A549 (cell line): ENCODE results near the gene FBXO5. TPM values are rescaled to one million over a fixed set of nuclear protein-coding genes. Genes with fewer than 3 reads are reported as not detected.
A peak's percentile ranks its signal among the peaks of the same experiment; 100 is the strongest.

ENCODE experiments used
- ATAC-seq, 2 experiments: fragments of 200-7000 bp in 1 of 2; fragments of >200 bp in 1 of 2; cut with Nextera tagmentation in 1 of 2; cut with Tn5 transposase in 1 of 2; 3 replicates each; pipeline versions ENCODE4 v1.8.0 to v1.9.1; 2018 to 2020; ENCODE audit warnings: mild to moderate bottlenecking in 1 of 2, moderate library complexity in 1 of 2
- CTCF ChIA-PET: fragments of 300-600 bp; sonication (Branson Sonifier 250); formaldehyde crosslinking; extraction: SDS; loops from one replicate; lab custom pipeline; 2021; ENCODE audit warnings: antibody characterized with exemption, inconsistent platforms; lab: Yijun Ruan, JAX
- POLR2A ChIA-PET: fragments of 350-600 bp; formaldehyde crosslinking; extraction: SDS; loops from one replicate; lab custom pipeline; 2021; ENCODE audit warnings: antibody characterized with exemption, inconsistent platforms; lab: Yijun Ruan, JAX
- DNase-seq, 2 experiments: peaks; one replicate each; pipeline versions ENCODE4 v3.0.0 to v3.0.0-alpha.2; 2011 to 2016; ENCODE audit warnings: low read depth in 1 of 2, low spot score in 1 of 2
- FAIRE-seq: peaks from 2 replicates; lab custom pipeline; 2011; peaks lifted over from hg19 to GRCh38; lab: Jason Lieb, UNC
- H3K27ac ChIP-seq, 2 experiments: fragments of >200 bp; sonication (Bioruptor Twin); formaldehyde crosslinking; 3 replicates each; pipeline ENCODE4 v1.5.1; 2016 to 2017
- H3K4me1 ChIP-seq: fragments of >200 bp; sonication (Bioruptor Twin); formaldehyde crosslinking; 3 replicates; pipeline ENCODE4 v1.6.1; 2016
- H3K4me2 ChIP-seq: fragments of >200 bp; sonication (Bioruptor Twin); formaldehyde crosslinking; 3 replicates; pipeline ENCODE4 v1.6.1; 2016
- H3K4me3 ChIP-seq: fragments of >200 bp; sonication (Bioruptor Twin); formaldehyde crosslinking; 3 replicates; pipeline ENCODE4 v1.5.1; 2016
- H3K9me3 ChIP-seq: fragments of >200 bp; sonication (Bioruptor Twin); formaldehyde crosslinking; 3 replicates; pipeline ENCODE4 v1.6.1; 2016
- CBX2 ChIP-seq: fragments of 200-600 bp; sonication (generic); IDR thresholded peaks from 2 replicates; pipeline ENCODE4 v1.6.1; 2016; ENCODE audit warnings: low read depth, mild to moderate bottlenecking, borderline replicate concordance
- CHD2 ChIP-seq: fragments of 150-350 bp; IDR thresholded peaks from 2 replicates; pipeline ENCODE4 v1.6.1; 2014; ENCODE audit warnings: low read length; ENCODE audit not compliant: partially characterized antibody
- EP300 ChIP-seq, 2 experiments: fragments of >200 bp; sonication (Bioruptor Twin); formaldehyde crosslinking; IDR thresholded peaks; 2 replicates in 1 of 2; 3 replicates in 1 of 2; pipeline ENCODE4 v1.6.1; 2016 to 2017
- ESRRA ChIP-seq: fragments of 150-350 bp; IDR thresholded peaks from 2 replicates; pipeline ENCODE4 v1.6.1; 2014; ENCODE audit warnings: mild to moderate bottlenecking, low read length, borderline replicate concordance
- FOSL2 ChIP-seq, 2 experiments: fragments of 450-650 bp in 1 of 2; fragments of >200 bp in 1 of 2; sonication (Bioruptor Twin) in 1 of 2; formaldehyde crosslinking; IDR thresholded peaks; 2 replicates each; pipeline versions ENCODE4 v1.5.0 to v1.6.1; 2016 to 2020; ENCODE audit warnings: mild to moderate bottlenecking in 1 of 2, moderate library complexity in 1 of 2
- HOXB13 ChIP-seq: fragments of 250-450 bp; sonication (Bioruptor Pico); IDR thresholded peaks from 2 replicates; pipeline ENCODE4 v1.5.0; 2020; ENCODE audit warnings: low read depth, mild to moderate bottlenecking, moderate library complexity
- JUN ChIP-seq, 2 experiments: fragments of >200 bp; sonication (Bioruptor Twin); formaldehyde crosslinking; IDR thresholded peaks; 2 replicates in 1 of 2; 3 replicates in 1 of 2; pipeline ENCODE4 v1.6.1; 2016 to 2017
- KDM5A ChIP-seq: fragments of 200-600 bp; sonication (generic); IDR thresholded peaks from 2 replicates; pipeline ENCODE4 v1.6.1; 2016; ENCODE audit warnings: antibody characterized with exemption, mild to moderate bottlenecking
- MAX ChIP-seq: IDR thresholded peaks from 2 replicates; pipeline ENCODE4 v1.6.1; 2012
- NR3C1 ChIP-seq: fragments of >200 bp; sonication (Bioruptor Twin); formaldehyde crosslinking; IDR thresholded peaks from 3 replicates; pipeline ENCODE4 v1.6.1; 2017
- PHF8 ChIP-seq: fragments of 200-600 bp; sonication (generic); IDR thresholded peaks from 2 replicates; pipeline ENCODE4 v1.6.1; 2016; ENCODE audit warnings: low read depth, mild to moderate bottlenecking, antibody characterized with exemption, moderate library complexity, borderline replicate concordance
- POLR2A ChIP-seq: IDR thresholded peaks from 2 replicates; pipeline ENCODE4 v1.6.1; 2012; ENCODE audit warnings: mild to moderate bottlenecking, low read length
- RARB ChIP-seq: fragments of 250-450 bp; sonication (Bioruptor Pico); IDR thresholded peaks from 2 replicates; pipeline ENCODE4 v1.8.0; 2021; ENCODE audit warnings: mild to moderate bottlenecking, moderate library complexity
- SMC3 ChIP-seq: fragments of >200 bp; sonication (Bioruptor Twin); formaldehyde crosslinking; IDR thresholded peaks from 3 replicates; pipeline ENCODE4 v1.6.1; 2018; ENCODE audit warnings: inconsistent platforms
- TP53 ChIP-seq: fragments of 250-450 bp; sonication (Bioruptor Pico); IDR thresholded peaks from 2 replicates; pipeline ENCODE4 v1.5.0; 2021; ENCODE audit warnings: mild to moderate bottlenecking, moderate library complexity
- WGBS: methylation state at CpG from one replicate; pipeline ENCODE4 v1.1.6; 2017; ENCODE audit errors: missing lambda C conversion rate; 5-methylcytosine and 5-hydroxymethylcytosine counted together
- polyA plus RNA-seq, 4 experiments: library from polyadenylated mRNA; depleted of rRNA in 3 of 4; stranded (reverse); fragments of >200 nt; fragmentation: RNase III in 1 of 4; extraction: RNeasy Plus Mini Kit Qiagen cat#74134 plus additional on column Dnase treatment in 1 of 4; gene quantifications; 2 replicates in 3 of 4; 3 replicates in 1 of 4; pipeline ENCODE4 v1.2.3, GENCODE V29; 2011 to 2017
- TF ChIP-seq, protein P1 (sequence below): fragments of 250-450 bp; sonication (Bioruptor Pico); IDR thresholded peaks from 2 replicates; pipeline ENCODE4 v1.5.0; 2021; ENCODE audit warnings: mild to moderate bottlenecking, moderate library complexity, borderline replicate concordance
- TF ChIP-seq, protein P2 (sequence below): fragments of >200 bp; sonication (Bioruptor Twin); formaldehyde crosslinking; IDR thresholded peaks from 3 replicates; pipeline ENCODE4 v1.6.1; 2016

The FBXO5 gene
- polyA plus RNA-seq, 2 of the 4 experiments (the other 2 are of a cell fraction) = 14.3 to 29.2 TPM

DNA sequence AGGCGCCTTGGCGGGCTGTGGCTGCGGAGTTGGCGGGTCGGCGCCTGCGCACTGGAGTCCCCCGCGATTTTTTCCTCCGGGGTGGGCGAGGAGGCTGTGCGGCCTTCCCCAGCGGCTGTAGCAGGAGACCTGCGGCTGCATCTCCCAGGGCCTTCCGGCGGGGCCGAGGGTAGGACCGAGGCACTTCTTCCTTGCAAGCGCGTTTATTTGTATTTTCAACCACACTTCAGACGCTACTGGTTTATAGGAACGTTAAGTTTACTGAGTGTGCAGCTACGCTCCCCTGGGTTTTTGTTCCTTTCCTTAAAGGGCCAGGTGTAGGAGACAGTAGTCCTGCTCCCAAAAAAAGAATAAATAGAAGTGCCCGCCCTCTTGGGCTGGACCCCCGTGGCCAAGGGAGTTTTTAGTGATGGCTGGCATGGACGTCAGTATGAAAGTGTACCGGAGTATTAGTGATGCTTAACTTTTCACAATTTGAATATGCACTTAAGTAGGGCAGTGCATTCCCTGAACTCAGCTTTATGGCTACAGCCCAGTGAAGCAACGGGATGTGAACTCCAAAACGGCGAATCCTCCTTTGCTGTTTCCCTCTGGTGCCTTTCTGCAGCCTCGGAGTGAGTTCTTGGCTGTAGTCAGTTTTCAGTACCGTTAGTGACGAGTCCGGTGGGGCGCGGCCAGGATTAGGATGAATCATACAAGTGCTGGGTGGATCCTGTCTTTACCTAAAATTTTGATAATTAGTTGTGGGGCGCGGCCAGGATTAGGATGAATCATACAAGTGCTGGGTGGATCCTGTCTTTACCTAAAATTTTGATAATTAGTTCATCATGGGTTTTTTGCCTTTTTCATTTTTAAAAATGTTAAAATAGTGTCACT is 1.0 kb upstream of the FBXO5 start:
- no peak for TF ChIP-seq RARB (CRISPR knock-in tag)
- TF ChIP-seq PHF8 = peak; percentile 68; the same call in 1 of the 2 replicates
- TF ChIP-seq, protein P1, sequence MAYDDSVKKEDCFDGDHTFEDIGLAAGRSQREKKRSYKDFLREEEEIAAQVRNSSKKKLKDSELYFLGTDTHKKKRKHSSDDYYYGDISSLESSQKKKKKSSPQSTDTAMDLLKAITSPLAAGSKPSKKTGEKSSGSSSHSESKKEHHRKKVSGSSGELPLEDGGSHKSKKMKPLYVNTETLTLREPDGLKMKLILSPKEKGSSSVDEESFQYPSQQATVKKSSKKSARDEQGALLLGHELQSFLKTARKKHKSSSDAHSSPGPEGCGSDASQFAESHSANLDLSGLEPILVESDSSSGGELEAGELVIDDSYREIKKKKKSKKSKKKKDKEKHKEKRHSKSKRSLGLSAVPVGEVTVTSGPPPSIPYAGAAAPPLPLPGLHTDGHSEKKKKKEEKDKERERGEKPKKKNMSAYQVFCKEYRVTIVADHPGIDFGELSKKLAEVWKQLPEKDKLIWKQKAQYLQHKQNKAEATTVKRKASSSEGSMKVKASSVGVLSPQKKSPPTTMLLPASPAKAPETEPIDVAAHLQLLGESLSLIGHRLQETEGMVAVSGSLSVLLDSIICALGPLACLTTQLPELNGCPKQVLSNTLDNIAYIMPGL (CRISPR knock-in tag) = no peak
- peak; percentile 51 for TF ChIP-seq POLR2A
- no peak for TF ChIP-seq ESRRA
- no peak for TF ChIP-seq FOSL2 (IDR thresholded peaks at IDR 0.05)
- TF ChIP-seq FOSL2 (CRISPR knock-in tag; IDR thresholded peaks at IDR 0.05) = peak; percentile 65
- TF ChIP-seq SMC3 = no peak
- TF ChIP-seq, protein P2, sequence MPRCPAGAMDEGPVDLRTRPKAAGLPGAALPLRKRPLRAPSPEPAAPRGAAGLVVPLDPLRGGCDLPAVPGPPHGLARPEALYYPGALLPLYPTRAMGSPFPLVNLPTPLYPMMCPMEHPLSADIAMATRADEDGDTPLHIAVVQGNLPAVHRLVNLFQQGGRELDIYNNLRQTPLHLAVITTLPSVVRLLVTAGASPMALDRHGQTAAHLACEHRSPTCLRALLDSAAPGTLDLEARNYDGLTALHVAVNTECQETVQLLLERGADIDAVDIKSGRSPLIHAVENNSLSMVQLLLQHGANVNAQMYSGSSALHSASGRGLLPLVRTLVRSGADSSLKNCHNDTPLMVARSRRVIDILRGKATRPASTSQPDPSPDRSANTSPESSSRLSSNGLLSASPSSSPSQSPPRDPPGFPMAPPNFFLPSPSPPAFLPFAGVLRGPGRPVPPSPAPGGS = peak; percentile 10; the same call in 1 of the 3 replicates
- TF ChIP-seq JUN (IDR thresholded peaks at IDR 0.05) = peak; percentile 6 to 19; a peak in 1 of 5 replicates
- TF ChIP-seq EP300 (IDR thresholded peaks at IDR 0.05) = no peak
- no peak for TF ChIP-seq TP53 (CRISPR knock-in tag)
- ATAC-seq = peak; percentile 59 to 65
- H3K4me3 ChIP-seq = peak overlapping the region; percentile 69
- H3K9me3 ChIP-seq = no peaks in the 10 kb centered on the region
- ChIA-PET CTCF (interaction anchor here (1.0 kb wide), 1 partner anchor 41 kb away, joined by 3 read pairs; no protein-coding TSS in a partner anchor), POLR2A (interaction anchor here (1.0 to 1.9 kb wide), 4 partner anchors 14 to 26 kb away, joined by 3 to 11 read pairs (median 10); partner anchors contain the start of gene MTRF1L)
- peak overlapping the region; percentile 91 to 96 for H3K27ac ChIP-seq
- H3K4me2 ChIP-seq = peak overlapping the region; percentile 96
- WGBS = under 1% methylated on average over 22 of the region's 38 CpGs
- FAIRE-seq = no peak
- peaks cover 30% of the 10 kb centered on the region for H3K4me1 ChIP-seq
- DNase-seq = peak; percentile 66 to 76

DNA sequence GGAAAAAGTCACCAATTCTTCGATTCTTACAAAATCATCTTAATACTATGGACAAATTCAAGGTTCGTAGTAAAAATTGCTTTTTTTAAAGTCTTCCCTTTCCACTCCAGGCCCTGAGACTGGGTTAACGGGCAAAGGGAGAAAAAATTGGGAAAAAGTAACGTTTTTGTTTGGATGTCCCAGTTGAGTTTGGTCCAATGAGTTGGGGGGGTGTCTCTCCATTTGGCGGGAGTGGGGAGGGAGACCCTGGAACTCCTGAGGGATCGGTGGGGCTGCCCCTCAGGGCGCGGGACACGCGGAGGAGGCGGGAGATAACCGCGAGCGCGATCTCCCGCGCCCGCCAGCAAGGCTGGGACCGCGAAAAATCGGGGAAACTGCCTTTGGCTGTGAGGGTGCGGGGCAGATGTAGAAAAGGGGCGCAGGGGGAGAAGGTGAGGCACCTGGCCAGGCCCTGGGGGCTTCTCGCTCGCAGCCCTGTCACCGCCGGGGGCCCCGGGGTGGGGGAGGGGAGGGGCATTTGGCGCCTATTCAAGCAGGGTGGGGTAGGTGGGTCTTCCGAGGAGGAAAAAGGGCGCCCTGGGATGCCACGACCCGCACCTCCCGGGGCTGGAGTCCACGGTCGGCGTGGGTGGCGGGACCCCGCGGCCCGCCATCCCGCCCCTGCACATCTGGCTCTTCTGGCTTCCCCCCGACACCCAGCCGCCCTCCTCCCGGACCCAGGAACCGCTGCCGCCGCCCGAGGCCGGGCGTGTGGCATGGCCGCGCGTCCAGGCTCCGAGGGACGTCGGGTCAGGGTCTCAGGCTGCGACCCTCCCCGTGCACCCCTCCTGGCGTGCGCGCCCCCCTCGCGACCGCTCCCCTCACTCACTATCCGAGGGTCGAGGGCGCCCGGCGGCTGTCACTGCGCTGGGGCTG is 595 bp downstream of the FBXO5 start:
- DNase-seq (no peak), FAIRE-seq (no peak), ATAC-seq (peak; percentile 26 to 35)
- ChIA-PET CTCF (no interaction called here), POLR2A (interaction anchor here (0.7 to 1.9 kb wide), 6 partner anchors 9 to 602 kb away, joined by 3 to 11 read pairs (median 6); partner anchors contain the start of gene MTRF1L)
- H3K4me2 ChIP-seq = peak overlapping the region; percentile 90
- peak overlapping the region; percentile 69 for H3K4me3 ChIP-seq
- WGBS = 1% methylated on average over 25 of the region's 71 CpGs
- H3K27ac ChIP-seq = peak overlapping the region; percentile 76 to 92
- TF ChIP-seq KDM5A (no peak), CBX2 (no peak), MAX (peak; percentile 35), PHF8 (no peak), HOXB13 (CRISPR knock-in tag) (no peak), CHD2 (no peak), NR3C1 (no peak)
- TF ChIP-seq, protein P1 (CRISPR knock-in tag) = no peak
- H3K9me3 ChIP-seq = no peaks in the 10 kb centered on the region
- peaks cover 46% of the 10 kb centered on the region for H3K4me1 ChIP-seq
